CD8-positive, alpha-beta memory T cell (primary cell): ENCODE results near the gene ERCC6L. TPM values are rescaled to one million over a fixed set of nuclear protein-coding genes. Genes with fewer than 3 reads are reported as not detected.

Source experiments
- CTCF ChIA-PET: fragments of 350-600 bp; sonication (Branson Sonifier 250); formaldehyde crosslinking; loops from one replicate; lab custom pipeline; 2021; ENCODE audit warnings: antibody characterized with exemption; lab: Charles Lee
- POLR2A ChIA-PET: fragments of 350-600 bp; sonication (Branson Sonifier 250); formaldehyde crosslinking; loops from one replicate; lab custom pipeline; 2021; ENCODE audit warnings: antibody characterized with exemption; lab: Charles Lee
- DNase-seq, 5 donors: peaks; one replicate each; pipeline versions ENCODE4 v3.0.0 to v3.0.0-alpha.2; 2020 to 2022; ENCODE audit warnings: mixed read lengths in 1 of 5
- H3K27ac ChIP-seq: one replicate; pipeline ENCODE4 v1.7.0; 2013; ENCODE audit warnings: low read depth, mild to moderate bottlenecking, low read length, moderate library complexity
- H3K27me3 ChIP-seq: 2 replicates; pipeline ENCODE4 v1.7.0; 2013; ENCODE audit warnings: low read length, mild to moderate bottlenecking; ENCODE audit not compliant: insufficient read depth, poor library complexity, severe bottlenecking
- H3K36me3 ChIP-seq: 2 replicates; pipeline ENCODE4 v1.7.0; 2013; ENCODE audit warnings: mild to moderate bottlenecking, low read length, moderate library complexity; ENCODE audit not compliant: insufficient read depth
- H3K4me1 ChIP-seq: 2 replicates; pipeline ENCODE4 v1.7.0; 2013; ENCODE audit warnings: mild to moderate bottlenecking, low read length, moderate library complexity; ENCODE audit not compliant: insufficient read depth
- H3K4me3 ChIP-seq: 2 replicates; pipeline ENCODE4 v1.7.0; 2013; ENCODE audit warnings: mild to moderate bottlenecking, low read length
- H3K9me3 ChIP-seq: 2 replicates; pipeline ENCODE4 v1.7.0; 2013; ENCODE audit warnings: mild to moderate bottlenecking, low read length
- H3K27ac Mint-ChIP-seq, 8 donors: one replicate each; pipeline ENCODE4 v1.8.0; 2020 to 2021; ENCODE audit warnings: mixed read lengths in 8 of 8, mild to moderate bottlenecking in 6 of 8, inconsistent platforms in 3 of 8, moderate library complexity in 3 of 8
- H3K27me3 Mint-ChIP-seq, 2 donors: one replicate each; pipeline ENCODE4 v1.8.0; 2020 to 2021; ENCODE audit warnings: mixed read lengths in 2 of 2, mild to moderate bottlenecking in 1 of 2, moderate library complexity in 1 of 2
- H3K36me3 Mint-ChIP-seq, 3 donors: one replicate each; pipeline ENCODE4 v1.8.0; 2020 to 2021; ENCODE audit warnings: mixed read lengths in 3 of 3, inconsistent platforms in 1 of 3, mild to moderate bottlenecking in 1 of 3
- H3K4me1 Mint-ChIP-seq, 3 donors: one replicate each; pipeline ENCODE4 v1.8.0; 2020 to 2021; ENCODE audit warnings: mixed read lengths in 3 of 3, inconsistent platforms in 1 of 3, mild to moderate bottlenecking in 1 of 3
- H3K4me3 Mint-ChIP-seq, 7 donors: one replicate each; pipeline ENCODE4 v1.8.0; 2020 to 2021; ENCODE audit warnings: mixed read lengths in 7 of 7, mild to moderate bottlenecking in 6 of 7, moderate library complexity in 4 of 7, inconsistent platforms in 2 of 7
- H3K9me3 Mint-ChIP-seq, 5 donors: one replicate each; pipeline ENCODE4 v1.8.0; 2020 to 2022; ENCODE audit warnings: mixed read lengths in 5 of 5, mild to moderate bottlenecking in 3 of 5, moderate library complexity in 2 of 5, inconsistent platforms in 1 of 5
- polyA plus RNA-seq: library from polyadenylated mRNA; unstranded; fragments of 300-500 nt; fragmentation: Illumina TruSeq; gene quantifications from one replicate; pipeline ENCODE4 v1.2.3, GENCODE V29; 2021
- total RNA-seq, 2 experiments: library from RNA; stranded (reverse); gene quantifications; one replicate each; pipeline ENCODE4 v1.2.3, GENCODE V29; 2021

Gene ERCC6L, protein sequence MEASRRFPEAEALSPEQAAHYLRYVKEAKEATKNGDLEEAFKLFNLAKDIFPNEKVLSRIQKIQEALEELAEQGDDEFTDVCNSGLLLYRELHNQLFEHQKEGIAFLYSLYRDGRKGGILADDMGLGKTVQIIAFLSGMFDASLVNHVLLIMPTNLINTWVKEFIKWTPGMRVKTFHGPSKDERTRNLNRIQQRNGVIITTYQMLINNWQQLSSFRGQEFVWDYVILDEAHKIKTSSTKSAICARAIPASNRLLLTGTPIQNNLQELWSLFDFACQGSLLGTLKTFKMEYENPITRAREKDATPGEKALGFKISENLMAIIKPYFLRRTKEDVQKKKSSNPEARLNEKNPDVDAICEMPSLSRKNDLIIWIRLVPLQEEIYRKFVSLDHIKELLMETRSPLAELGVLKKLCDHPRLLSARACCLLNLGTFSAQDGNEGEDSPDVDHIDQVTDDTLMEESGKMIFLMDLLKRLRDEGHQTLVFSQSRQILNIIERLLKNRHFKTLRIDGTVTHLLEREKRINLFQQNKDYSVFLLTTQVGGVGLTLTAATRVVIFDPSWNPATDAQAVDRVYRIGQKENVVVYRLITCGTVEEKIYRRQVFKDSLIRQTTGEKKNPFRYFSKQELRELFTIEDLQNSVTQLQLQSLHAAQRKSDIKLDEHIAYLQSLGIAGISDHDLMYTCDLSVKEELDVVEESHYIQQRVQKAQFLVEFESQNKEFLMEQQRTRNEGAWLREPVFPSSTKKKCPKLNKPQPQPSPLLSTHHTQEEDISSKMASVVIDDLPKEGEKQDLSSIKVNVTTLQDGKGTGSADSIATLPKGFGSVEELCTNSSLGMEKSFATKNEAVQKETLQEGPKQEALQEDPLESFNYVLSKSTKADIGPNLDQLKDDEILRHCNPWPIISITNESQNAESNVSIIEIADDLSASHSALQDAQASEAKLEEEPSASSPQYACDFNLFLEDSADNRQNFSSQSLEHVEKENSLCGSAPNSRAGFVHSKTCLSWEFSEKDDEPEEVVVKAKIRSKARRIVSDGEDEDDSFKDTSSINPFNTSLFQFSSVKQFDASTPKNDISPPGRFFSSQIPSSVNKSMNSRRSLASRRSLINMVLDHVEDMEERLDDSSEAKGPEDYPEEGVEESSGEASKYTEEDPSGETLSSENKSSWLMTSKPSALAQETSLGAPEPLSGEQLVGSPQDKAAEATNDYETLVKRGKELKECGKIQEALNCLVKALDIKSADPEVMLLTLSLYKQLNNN
- 10 to 100 TPM in 1 of 2 experiments, 1 to 10 TPM in 1; 9.7 to 10.2 TPM for total RNA-seq
- polyA plus RNA-seq, result 0.43 TPM

DNA sequence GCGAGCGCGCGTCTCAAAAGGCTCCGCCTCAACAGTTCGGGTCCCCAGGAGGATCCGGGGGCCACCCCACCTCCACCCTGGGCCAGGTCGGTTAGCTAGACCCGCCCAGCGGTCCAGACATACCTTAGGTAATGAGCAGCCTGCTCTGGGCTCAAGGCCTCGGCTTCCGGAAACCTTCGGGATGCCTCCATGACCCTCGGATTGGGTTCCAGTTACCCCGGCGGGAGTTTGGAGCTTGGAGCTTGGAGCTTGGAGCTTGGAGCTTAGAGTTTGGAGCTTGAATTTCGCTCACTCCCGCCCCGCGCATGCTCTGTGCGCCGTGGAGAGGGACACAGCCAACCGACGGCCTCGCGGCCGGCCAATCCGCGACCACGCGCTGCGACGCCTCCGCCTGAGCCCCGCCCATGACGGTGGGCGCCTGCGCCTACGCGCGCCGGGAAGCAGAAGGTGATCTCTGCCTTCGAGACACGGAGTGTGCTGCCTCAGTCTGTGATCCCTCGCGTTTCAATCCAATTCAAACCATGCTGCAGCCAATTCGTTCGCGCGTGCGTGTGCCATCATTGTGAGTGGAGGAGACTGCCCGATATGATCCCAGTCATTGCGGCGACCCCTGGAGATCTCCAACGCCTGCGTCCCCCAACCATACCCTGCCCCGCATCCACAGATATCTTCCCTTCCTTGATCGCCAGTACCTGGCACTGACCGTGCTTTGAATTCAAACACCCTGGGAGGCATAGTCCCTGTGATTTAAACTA is at the start of gene ERCC6L:
ERCC6L (minus strand) TSS at position 307 of the 755 bp plus-strand sequence; CDS start at position 191, 116 bp downstream.
- Mint-ChIP-seq H3K9me3 (no peaks in the 10 kb centered on the region), H3K36me3 (no peaks in the 10 kb centered on the region), H3K27me3 (no peaks in the 10 kb centered on the region), H3K27ac (peak within 1 kb of the TSS; percentile 37 to 91 (median 79)), H3K4me3 (peak within 1 kb of the TSS; percentile 53 to 86 (median 79)), H3K4me1 (peaks cover 0 to 8% (median 3%) of the 10 kb centered on the region in 3 donors)
- CTCF ChIA-PET, result interaction anchor here (0.7 to 1.3 kb wide), 5 partner anchors 16 to 57 kb away, joined by 3 to 4 read pairs (median 3); partner anchors contain the start of genes PIN4 and RPS4X
- Histone ChIP-seq H3K9me3 (no peaks in the 10 kb centered on the region), H3K4me3 (peak within 1 kb of the TSS; percentile 63), H3K36me3 (no peaks in the 10 kb centered on the region), H3K27me3 (no peaks in the 10 kb centered on the region), H3K27ac (no peak within 1 kb of the TSS), H3K4me1 (no peaks in the 10 kb centered on the region)
- peak; percentile 76 to 88 (median 80) for DNase-seq
- POLR2A ChIA-PET, result interaction anchor here (0.5 to 1.0 kb wide), 3 partner anchors 30 to 57 kb away, joined by 3 read pairs; partner anchors contain the start of gene PIN4

DNA sequence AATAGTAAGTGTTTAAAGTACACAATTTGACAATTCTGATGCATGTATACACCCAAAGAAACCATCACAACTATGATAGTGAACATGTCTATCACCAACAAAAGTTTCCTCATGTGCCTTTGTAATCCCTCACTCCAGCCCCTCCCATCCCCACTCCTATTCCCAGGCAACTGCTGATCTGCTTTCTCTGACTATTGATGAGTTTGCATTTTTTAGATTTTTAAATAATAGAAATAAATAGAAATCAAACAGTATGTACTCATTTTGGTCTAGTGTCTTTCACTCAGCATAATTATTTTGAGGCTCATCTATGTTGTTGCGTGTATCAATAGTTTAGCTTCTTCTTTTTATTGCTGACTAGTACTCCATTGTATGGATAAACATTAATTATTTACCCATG is 43.5 kb upstream of the ERCC6L start:
- Histone ChIP-seq H3K27me3 (no peaks in the 10 kb centered on the region), H3K4me3 (no peak overlapping the region), H3K9me3 (no peaks in the 10 kb centered on the region), H3K4me1 (no peaks in the 10 kb centered on the region), H3K36me3 (no peaks in the 10 kb centered on the region), H3K27ac (no peak overlapping the region)
- ChIA-PET POLR2A (no interaction called here), CTCF (no interaction called here)
- Mint-ChIP-seq H3K4me1 (peaks cover 0 to 3% (median 0%) of the 10 kb centered on the region in 3 donors), H3K4me3 (no peak overlapping the region), H3K27ac (no peak overlapping the region), H3K9me3 (no peaks in the 10 kb centered on the region), H3K27me3 (peaks cover 6 to 11% of the 10 kb centered on the region in 2 donors), H3K36me3 (no peaks in the 10 kb centered on the region)
- no peak for DNase-seq

- Mint-ChIP-seq H3K27me3 (peaks cover 6 to 7% of the 10 kb centered on the region in 2 donors), H3K36me3 (peaks cover 2 to 12% (median 6%) of the 10 kb centered on the region in 3 donors), H3K27ac (no peak overlapping the region), H3K4me1 (peaks cover 9 to 13% (median 10%) of the 10 kb centered on the region in 3 donors), H3K4me3 (no peak overlapping the region), H3K9me3 (no peaks in the 10 kb centered on the region)
- no peaks in the 10 kb centered on the region for H3K9me3 ChIP-seq
- H3K36me3 ChIP-seq, result no peaks in the 10 kb centered on the region
- ChIA-PET CTCF (no interaction called here), POLR2A (interaction anchor here (0.7 kb wide), 1 partner anchor 1346 kb away, joined by 3 read pairs; no protein-coding TSS in a partner anchor)
- no peak overlapping the region for H3K4me3 ChIP-seq
- peaks cover 9% of the 10 kb centered on the region for H3K4me1 ChIP-seq
- no peak for DNase-seq
- no peak overlapping the region for H3K27ac ChIP-seq
- H3K27me3 ChIP-seq, result no peaks in the 10 kb centered on the region
These were observed 41.6 kb upstream of the ERCC6L start for GRCh38 chrX:72280321-72280845.

DNA sequence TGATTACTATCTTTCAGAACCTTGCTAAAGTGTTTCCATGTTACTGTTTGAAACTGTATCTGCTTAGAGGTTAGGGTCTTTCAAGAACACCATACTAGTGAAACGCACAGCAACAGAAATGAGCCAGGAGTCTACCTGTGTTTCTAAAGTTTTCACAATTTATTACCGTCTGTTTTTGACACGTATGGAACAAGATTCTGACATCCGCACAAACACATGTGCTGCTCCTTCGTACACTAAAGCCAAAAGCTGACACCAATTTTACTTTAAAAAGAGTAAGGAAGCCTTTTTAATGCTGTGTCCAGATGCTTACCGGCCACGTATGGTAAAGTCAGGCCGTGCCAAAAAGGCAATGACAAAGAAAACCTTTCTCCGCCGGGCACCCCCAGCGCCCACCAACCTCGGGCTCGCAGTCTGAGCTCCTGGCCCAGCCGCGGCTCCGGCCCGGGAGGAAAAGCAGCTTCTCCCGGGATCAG is 37.7 kb upstream of the ERCC6L start:
- Mint-ChIP-seq H3K4me1 (peaks cover 46 to 50% (median 49%) of the 10 kb centered on the region in 3 donors), H3K36me3 (peaks cover 23 to 51% (median 33%) of the 10 kb centered on the region in 3 donors), H3K4me3 (peak overlapping the region; percentile 85 to 98 (median 91)), H3K9me3 (no peaks in the 10 kb centered on the region), H3K27ac (peak overlapping the region; percentile 75 to 97 (median 92)), H3K27me3 (peaks cover 6 to 9% of the 10 kb centered on the region in 2 donors)
- no peaks in the 10 kb centered on the region for H3K27me3 ChIP-seq
- no peaks in the 10 kb centered on the region for H3K9me3 ChIP-seq
- H3K4me1 ChIP-seq, result peaks cover 32% of the 10 kb centered on the region
- ChIA-PET POLR2A (interaction anchor here (0.6 to 1.4 kb wide), 7 partner anchors 11 to 297 kb away, joined by 3 to 9 read pairs (median 3); partner anchors contain the start of genes PIN4 and RTL5), CTCF (interaction anchor here (0.7 to 2.7 kb wide), 8 partner anchors 8 to 295 kb away, joined by 3 to 11 read pairs (median 4); partner anchors contain the start of genes ERCC6L and PIN4)
- H3K27ac ChIP-seq, result peak overlapping the region; percentile 80
- H3K36me3 ChIP-seq, result peaks cover 35% of the 10 kb centered on the region
- DNase-seq, result peak in 1 of 5 donors; percentile 6
- H3K4me3 ChIP-seq, result peak overlapping the region; percentile 81

DNA sequence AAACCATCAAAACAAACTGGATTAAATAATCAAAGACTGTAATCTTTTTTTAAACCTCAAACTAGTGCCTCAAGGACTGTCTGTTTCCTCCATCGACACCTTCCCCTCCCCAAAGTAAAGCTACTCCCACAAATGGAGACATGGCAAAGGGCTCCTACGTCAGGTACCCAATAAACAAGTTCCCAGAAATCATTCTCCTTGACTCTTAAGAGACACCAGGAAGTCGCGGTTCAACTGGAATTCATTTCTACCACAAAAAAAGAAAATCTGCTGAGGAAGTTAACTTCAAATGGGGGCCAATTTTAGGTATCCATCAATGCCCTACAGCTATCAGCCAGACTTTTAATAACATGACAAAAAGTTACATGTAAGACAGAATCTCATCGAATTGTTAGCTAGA is 35.7 kb upstream of the ERCC6L start:
- no peaks in the 10 kb centered on the region for H3K27me3 ChIP-seq
- no peak overlapping the region for H3K4me3 ChIP-seq
- no peaks in the 10 kb centered on the region for H3K9me3 ChIP-seq
- Mint-ChIP-seq H3K9me3 (no peaks in the 10 kb centered on the region), H3K27me3 (peaks cover 0 to 5% of the 10 kb centered on the region in 2 donors), H3K27ac (peak overlapping the region; percentile 75 to 97 (median 92)), H3K4me1 (peaks cover 53 to 59% (median 58%) of the 10 kb centered on the region in 3 donors), H3K4me3 (peak overlapping the region; percentile 85 to 98 (median 91)), H3K36me3 (peaks cover 23 to 66% (median 37%) of the 10 kb centered on the region in 3 donors)
- ChIA-PET POLR2A (no interaction called here), CTCF (no interaction called here)
- peak overlapping the region; percentile 31 for H3K27ac ChIP-seq
- peaks cover 32% of the 10 kb centered on the region for H3K4me1 ChIP-seq
- peaks cover 38% of the 10 kb centered on the region for H3K36me3 ChIP-seq
- DNase-seq, result peak in 1 of 5 donors; percentile 9

- H3K36me3 ChIP-seq, result peaks cover 38% of the 10 kb centered on the region
- CTCF ChIA-PET, result no interaction called here
These were observed 34.9 kb upstream of the ERCC6L start for GRCh38 chrX:72273718-72274117.

More at GRCh38 chrX:72273718-72274117, 34.9 kb upstream of the ERCC6L start:
- H3K4me3 Mint-ChIP-seq, result peak overlapping the region; percentile 19 to 94 (median 90)
- Histone ChIP-seq H3K4me3 (no peak overlapping the region), H3K27me3 (no peaks in the 10 kb centered on the region), H3K4me1 (peaks cover 32% of the 10 kb centered on the region), H3K9me3 (no peaks in the 10 kb centered on the region), H3K27ac (no peak overlapping the region)
- POLR2A ChIA-PET, result no interaction called here
- peaks cover 0 to 1% of the 10 kb centered on the region in 2 donors for H3K27me3 Mint-ChIP-seq
- peaks cover 57 to 59% (median 58%) of the 10 kb centered on the region in 3 donors for H3K4me1 Mint-ChIP-seq
- peak overlapping the region; percentile 66 to 93 (median 90) for H3K27ac Mint-ChIP-seq
- H3K36me3 Mint-ChIP-seq, result peaks cover 23 to 73% (median 42%) of the 10 kb centered on the region in 3 donors
- no peaks in the 10 kb centered on the region for H3K9me3 Mint-ChIP-seq
- DNase-seq, result no peak
